GM06990 (cell line): ENCODE data around the gene ASF1A.

Experiments
- DNase-seq: peaks from one replicate; pipeline ENCODE4 v3.0.0-alpha.2; 2011; ENCODE audit not compliant: insufficient read length; ENCODE audit errors: extremely low read depth
- H3K27me3 ChIP-seq: replicated peaks from 2 replicates; pipeline ENCODE4 v1.6.0; 2011; ENCODE audit warnings: low read length; ENCODE audit not compliant: control insufficient read depth, insufficient read depth
- H3K36me3 ChIP-seq: 2 replicates; pipeline ENCODE4 v1.5.1; 2011; ENCODE audit warnings: low read length; ENCODE audit not compliant: control insufficient read depth, insufficient read depth
- H3K4me3 ChIP-seq: replicated peaks from 2 replicates; pipeline ENCODE4 v1.5.1; 2011; ENCODE audit warnings: low read depth, mild to moderate bottlenecking, control low read depth, low read length
- TF ChIP-seq, protein P1 (sequence below): IDR thresholded peaks from 2 replicates; pipeline ENCODE4 v1.5.1; 2011; ENCODE audit warnings: low read length, control low read depth, mild to moderate bottlenecking, inconsistent platforms; ENCODE audit not compliant: insufficient read depth, poor library complexity, severe bottlenecking

ASF1A gene

DNA sequence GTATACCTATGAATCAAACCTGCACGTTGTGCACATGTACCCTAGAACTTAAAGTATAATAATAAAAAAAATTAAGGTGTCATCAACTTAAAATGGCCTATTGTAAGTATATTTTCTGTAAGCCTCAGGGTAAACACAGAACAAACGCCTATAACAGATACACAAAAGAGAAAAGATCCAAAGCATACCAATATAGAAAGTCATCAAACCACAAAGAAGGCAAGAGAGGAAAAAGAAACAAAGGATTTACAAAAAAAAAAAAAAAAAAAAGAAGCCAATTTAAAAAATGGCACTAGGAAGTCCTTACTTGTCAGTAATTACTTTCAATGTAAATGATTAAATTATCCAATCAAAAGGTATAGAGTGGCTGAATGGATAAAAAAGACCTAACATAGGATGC is 24.6 kb upstream of the ASF1A start:
- no peak for DNase-seq
- Histone ChIP-seq H3K36me3 (no peaks in the 10 kb centered on the region), H3K4me3 (no peak overlapping the region), H3K27me3 (no peaks in the 10 kb centered on the region)
- TF ChIP-seq, protein P1, sequence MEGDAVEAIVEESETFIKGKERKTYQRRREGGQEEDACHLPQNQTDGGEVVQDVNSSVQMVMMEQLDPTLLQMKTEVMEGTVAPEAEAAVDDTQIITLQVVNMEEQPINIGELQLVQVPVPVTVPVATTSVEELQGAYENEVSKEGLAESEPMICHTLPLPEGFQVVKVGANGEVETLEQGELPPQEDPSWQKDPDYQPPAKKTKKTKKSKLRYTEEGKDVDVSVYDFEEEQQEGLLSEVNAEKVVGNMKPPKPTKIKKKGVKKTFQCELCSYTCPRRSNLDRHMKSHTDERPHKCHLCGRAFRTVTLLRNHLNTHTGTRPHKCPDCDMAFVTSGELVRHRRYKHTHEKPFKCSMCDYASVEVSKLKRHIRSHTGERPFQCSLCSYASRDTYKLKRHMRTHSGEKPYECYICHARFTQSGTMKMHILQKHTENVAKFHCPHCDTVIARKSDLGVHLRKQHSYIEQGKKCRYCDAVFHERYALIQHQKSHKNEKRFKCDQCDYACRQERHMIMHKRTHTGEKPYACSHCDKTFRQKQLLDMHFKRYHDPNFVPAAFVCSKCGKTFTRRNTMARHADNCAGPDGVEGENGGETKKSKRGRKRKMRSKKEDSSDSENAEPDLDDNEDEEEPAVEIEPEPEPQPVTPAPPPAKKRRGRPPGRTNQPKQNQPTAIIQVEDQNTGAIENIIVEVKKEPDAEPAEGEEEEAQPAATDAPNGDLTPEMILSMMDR, result no peak

DNA sequence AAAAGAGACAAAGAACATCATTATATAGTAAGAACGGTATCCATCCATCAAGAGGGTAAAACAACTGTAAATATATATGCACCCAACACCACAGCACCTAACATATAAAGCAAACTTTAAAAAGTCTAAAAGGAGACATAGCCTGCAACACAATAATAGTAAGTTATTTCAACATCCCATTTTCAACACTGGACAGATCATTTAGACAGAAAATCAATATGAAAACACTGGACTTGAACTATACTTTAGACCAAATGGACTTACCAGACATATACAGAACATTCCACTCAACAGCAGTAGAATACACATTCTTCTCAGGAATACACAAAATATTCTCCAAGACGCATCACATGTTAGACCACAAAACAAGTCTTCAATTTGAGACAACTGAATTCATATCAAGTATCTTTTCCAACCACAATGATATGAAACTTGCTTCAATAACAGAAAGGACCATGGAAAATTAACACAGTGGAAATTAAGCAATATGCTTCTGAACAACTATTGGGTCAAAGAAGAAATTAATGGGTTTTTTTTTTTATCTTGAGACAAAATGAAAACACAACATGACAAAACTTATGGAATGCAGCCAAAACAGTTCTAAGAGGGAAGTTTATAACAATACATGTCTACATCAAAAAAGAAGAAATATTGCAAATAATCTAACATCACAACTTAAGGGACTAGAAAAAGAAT is 23.9 kb upstream of the ASF1A start:
- no peaks in the 10 kb centered on the region for H3K36me3 ChIP-seq
- TF ChIP-seq, protein P1, result no peak
- no peaks in the 10 kb centered on the region for H3K27me3 ChIP-seq
- no peak for DNase-seq
- H3K4me3 ChIP-seq, result no peak overlapping the region

DNA sequence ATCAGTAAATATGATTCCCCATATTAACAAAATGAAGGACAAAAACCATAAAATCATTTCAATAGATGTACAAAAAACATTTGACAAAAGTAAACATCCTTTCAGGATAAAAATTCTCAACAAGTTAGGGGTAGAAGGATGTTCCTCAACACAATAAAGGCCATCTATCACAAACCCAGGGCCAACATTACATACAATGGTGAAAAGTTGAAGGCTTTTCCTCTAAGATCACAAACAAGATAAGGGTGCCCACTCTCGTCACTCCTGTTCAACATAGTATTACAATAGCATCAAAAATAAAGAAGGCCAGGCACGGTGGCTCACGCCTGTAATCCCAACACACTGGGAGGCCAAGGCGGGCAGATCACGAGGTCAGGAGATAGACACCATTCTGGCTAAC is 22.6 kb upstream of the ASF1A start:
- DNase-seq, result no peak
- Histone ChIP-seq H3K4me3 (no peak overlapping the region), H3K36me3 (no peaks in the 10 kb centered on the region), H3K27me3 (no peaks in the 10 kb centered on the region)
- TF ChIP-seq, protein P1, result no peak

DNA sequence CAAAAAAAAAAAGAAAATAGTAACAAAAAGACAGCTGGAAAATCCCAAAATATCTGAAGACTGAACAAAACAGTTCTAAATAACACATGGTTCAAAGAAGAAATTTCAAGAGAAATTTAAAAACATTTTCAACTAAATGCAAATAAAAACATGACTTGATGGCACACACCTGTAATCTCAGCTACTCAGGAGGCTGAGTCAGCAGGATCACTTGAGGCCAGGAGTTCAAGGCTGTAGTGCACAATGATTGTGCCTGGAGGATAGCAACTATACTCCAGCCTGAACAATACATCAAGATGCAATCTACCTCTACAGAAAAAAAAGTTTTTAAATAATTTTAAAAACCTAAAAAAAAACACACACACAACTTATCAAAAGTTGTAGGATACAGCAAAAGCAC is 21.6 kb upstream of the ASF1A start:
- no peaks in the 10 kb centered on the region for H3K27me3 ChIP-seq
- TF ChIP-seq, protein P1, result no peak
- no peak overlapping the region for H3K4me3 ChIP-seq
- H3K36me3 ChIP-seq, result no peaks in the 10 kb centered on the region
- no peak for DNase-seq

DNA sequence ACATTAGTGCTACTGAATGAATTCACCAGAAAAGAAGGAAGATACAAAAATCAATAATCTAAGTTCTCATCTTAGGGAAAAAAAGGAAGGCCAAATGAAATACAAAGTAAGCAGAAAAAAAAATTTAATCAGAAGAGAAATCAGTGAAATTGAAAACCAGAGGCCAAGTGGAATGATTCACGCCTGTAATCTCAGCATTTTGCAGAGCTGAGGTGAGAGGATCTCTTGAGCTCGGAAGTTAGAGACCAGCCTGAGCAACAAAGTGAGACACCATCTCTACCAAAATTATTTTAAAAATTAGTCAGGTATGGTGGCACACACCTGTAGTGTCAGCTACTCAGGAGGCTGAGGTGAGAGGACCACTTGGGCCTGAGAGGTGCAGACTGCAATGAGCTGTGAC is 21.2 kb upstream of the ASF1A start:
- no peak for DNase-seq
- H3K36me3 ChIP-seq, result no peaks in the 10 kb centered on the region
- TF ChIP-seq, protein P1, result no peak
- H3K4me3 ChIP-seq, result no peak overlapping the region
- no peaks in the 10 kb centered on the region for H3K27me3 ChIP-seq

DNA sequence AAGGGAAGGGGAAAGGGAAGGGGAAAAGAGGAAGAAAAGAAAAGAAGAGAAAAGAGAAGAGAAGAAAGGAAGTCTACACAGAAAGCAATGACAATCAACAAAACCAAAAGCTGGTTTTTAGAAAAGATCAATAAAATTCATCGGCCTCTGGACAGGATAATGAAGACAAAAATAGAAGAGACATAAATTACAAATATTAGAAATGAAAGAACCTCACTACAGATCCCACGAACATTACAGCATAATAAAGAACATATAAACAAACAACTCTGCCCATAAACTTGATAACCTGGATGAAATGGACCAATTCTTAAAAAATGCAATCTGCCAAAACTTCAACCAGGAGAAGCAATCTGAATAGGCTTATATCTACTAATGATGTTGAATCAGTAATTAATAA is 20.7 kb upstream of the ASF1A start:
- TF ChIP-seq, protein P1, result no peak
- H3K27me3 ChIP-seq, result no peaks in the 10 kb centered on the region
- no peak for DNase-seq

More for the DNA sequence above, 20.7 kb upstream of the ASF1A start:
- no peak overlapping the region for H3K4me3 ChIP-seq
- no peaks in the 10 kb centered on the region for H3K36me3 ChIP-seq
